CD8-positive, alpha-beta memory T cell (primary cell): ENCODE measurements around the gene ZNF343. TPM values are rescaled to one million over a fixed set of nuclear protein-coding genes. Genes with fewer than 3 reads are reported as not detected.

Experiments used
- CTCF ChIA-PET: fragments of 350-600 bp; sonication (Branson Sonifier 250); formaldehyde crosslinking; loops from one replicate; lab custom pipeline; 2021; ENCODE audit warnings: antibody characterized with exemption; lab: Charles Lee
- POLR2A ChIA-PET: fragments of 350-600 bp; sonication (Branson Sonifier 250); formaldehyde crosslinking; loops from one replicate; lab custom pipeline; 2021; ENCODE audit warnings: antibody characterized with exemption; lab: Charles Lee
- DNase-seq, 5 donors: peaks; one replicate each; pipeline versions ENCODE4 v3.0.0 to v3.0.0-alpha.2; 2020 to 2022; ENCODE audit warnings: mixed read lengths in 1 of 5
- H3K27ac ChIP-seq: one replicate; pipeline ENCODE4 v1.7.0; 2013; ENCODE audit warnings: low read depth, mild to moderate bottlenecking, low read length, moderate library complexity
- H3K27me3 ChIP-seq: 2 replicates; pipeline ENCODE4 v1.7.0; 2013; ENCODE audit warnings: low read length, mild to moderate bottlenecking; ENCODE audit not compliant: insufficient read depth, poor library complexity, severe bottlenecking
- H3K36me3 ChIP-seq: 2 replicates; pipeline ENCODE4 v1.7.0; 2013; ENCODE audit warnings: mild to moderate bottlenecking, low read length, moderate library complexity; ENCODE audit not compliant: insufficient read depth
- H3K4me1 ChIP-seq: 2 replicates; pipeline ENCODE4 v1.7.0; 2013; ENCODE audit warnings: mild to moderate bottlenecking, low read length, moderate library complexity; ENCODE audit not compliant: insufficient read depth
- H3K4me3 ChIP-seq: 2 replicates; pipeline ENCODE4 v1.7.0; 2013; ENCODE audit warnings: mild to moderate bottlenecking, low read length
- H3K9me3 ChIP-seq: 2 replicates; pipeline ENCODE4 v1.7.0; 2013; ENCODE audit warnings: mild to moderate bottlenecking, low read length
- H3K27ac Mint-ChIP-seq, 8 donors: one replicate each; pipeline ENCODE4 v1.8.0; 2020 to 2021; ENCODE audit warnings: mixed read lengths in 8 of 8, mild to moderate bottlenecking in 6 of 8, inconsistent platforms in 3 of 8, moderate library complexity in 3 of 8
- H3K27me3 Mint-ChIP-seq, 2 donors: one replicate each; pipeline ENCODE4 v1.8.0; 2020 to 2021; ENCODE audit warnings: mixed read lengths in 2 of 2, mild to moderate bottlenecking in 1 of 2, moderate library complexity in 1 of 2
- H3K36me3 Mint-ChIP-seq, 3 donors: one replicate each; pipeline ENCODE4 v1.8.0; 2020 to 2021; ENCODE audit warnings: mixed read lengths in 3 of 3, inconsistent platforms in 1 of 3, mild to moderate bottlenecking in 1 of 3
- H3K4me1 Mint-ChIP-seq, 3 donors: one replicate each; pipeline ENCODE4 v1.8.0; 2020 to 2021; ENCODE audit warnings: mixed read lengths in 3 of 3, inconsistent platforms in 1 of 3, mild to moderate bottlenecking in 1 of 3
- H3K4me3 Mint-ChIP-seq, 7 donors: one replicate each; pipeline ENCODE4 v1.8.0; 2020 to 2021; ENCODE audit warnings: mixed read lengths in 7 of 7, mild to moderate bottlenecking in 6 of 7, moderate library complexity in 4 of 7, inconsistent platforms in 2 of 7
- H3K9me3 Mint-ChIP-seq, 5 donors: one replicate each; pipeline ENCODE4 v1.8.0; 2020 to 2022; ENCODE audit warnings: mixed read lengths in 5 of 5, mild to moderate bottlenecking in 3 of 5, moderate library complexity in 2 of 5, inconsistent platforms in 1 of 5
- polyA plus RNA-seq: library from polyadenylated mRNA; unstranded; fragments of 300-500 nt; fragmentation: Illumina TruSeq; gene quantifications from one replicate; pipeline ENCODE4 v1.2.3, GENCODE V29; 2021
- total RNA-seq, 2 experiments: library from RNA; stranded (reverse); gene quantifications; one replicate each; pipeline ENCODE4 v1.2.3, GENCODE V29; 2021

The ZNF343 gene
- total and polyA plus RNA-seq, 3 experiments from 2014 or later: 4.3 to 11.3 (median 11.3) TPM

- Histone ChIP-seq H3K27me3 (no peaks in the 10 kb centered on the region), H3K9me3 (no peaks in the 10 kb centered on the region), H3K36me3 (no peaks in the 10 kb centered on the region), H3K27ac (no peak overlapping the region), H3K4me3 (no peak overlapping the region), H3K4me1 (no peaks in the 10 kb centered on the region)
- DNase-seq: no peak
- POLR2A ChIA-PET: no interaction called here
- H3K27me3 Mint-ChIP-seq: no peaks in the 10 kb centered on the region
- CTCF ChIA-PET: interaction anchor here (0.5 to 1.0 kb wide), 2 partner anchors 14 to 66 kb away, joined by 3 read pairs; no protein-coding TSS in a partner anchor
- no peak overlapping the region for H3K4me3 Mint-ChIP-seq
- H3K27ac Mint-ChIP-seq: no peak overlapping the region
- no peaks in the 10 kb centered on the region for H3K9me3 Mint-ChIP-seq
- H3K4me1 Mint-ChIP-seq: peaks cover 13 to 23% (median 14%) of the 10 kb centered on the region in 3 donors
- peaks cover 0 to 6% (median 2%) of the 10 kb centered on the region in 3 donors for H3K36me3 Mint-ChIP-seq
Measured at GRCh38 chr20:2453792-2454191, 54.9 kb downstream of the ZNF343 start.

GRCh38 chr20:2451939-2452732 lies 56.6 kb downstream of the ZNF343 start:
- no peak overlapping the region for H3K27ac Mint-ChIP-seq
- Histone ChIP-seq H3K9me3 (no peaks in the 10 kb centered on the region), H3K27ac (no peak overlapping the region), H3K4me1 (no peaks in the 10 kb centered on the region), H3K36me3 (no peaks in the 10 kb centered on the region), H3K4me3 (no peak overlapping the region), H3K27me3 (no peaks in the 10 kb centered on the region)
- CTCF ChIA-PET: interaction anchor here (0.6 to 1.5 kb wide), 4 partner anchors 15 to 102 kb away, joined by 3 to 4 read pairs (median 3); partner anchors contain the start of gene SNRPB
- no peaks in the 10 kb centered on the region for H3K27me3 Mint-ChIP-seq
- POLR2A ChIA-PET: interaction anchor here (0.6 kb wide), 1 partner anchor 1023 kb away, joined by 4 read pairs; no protein-coding TSS in a partner anchor
- H3K4me1 Mint-ChIP-seq: peaks cover 15 to 29% (median 19%) of the 10 kb centered on the region in 3 donors
- peaks cover 0 to 3% (median 2%) of the 10 kb centered on the region in 3 donors for H3K36me3 Mint-ChIP-seq
- peak; percentile 30 to 63 (median 47) for DNase-seq
- H3K9me3 Mint-ChIP-seq: peaks cover 0 to 2% (median 0%) of the 10 kb centered on the region in 5 donors
- no peak overlapping the region for H3K4me3 Mint-ChIP-seq

- DNase-seq: no peak
- CTCF ChIA-PET: interaction anchor here (0.7 to 1.5 kb wide), 2 partner anchors 15 to 101 kb away, joined by 3 to 4 read pairs; no protein-coding TSS in a partner anchor
Measured at GRCh38 chr20:2451422-2451821, 57.3 kb downstream of the ZNF343 start.

GRCh38 chr20:2449386-2449785 lies 59.3 kb downstream of the ZNF343 start:
- no peaks in the 10 kb centered on the region for H3K36me3 ChIP-seq
- no peaks in the 10 kb centered on the region for H3K4me1 ChIP-seq
- no peaks in the 10 kb centered on the region for H3K27me3 ChIP-seq
- H3K4me1 Mint-ChIP-seq: peaks cover 13 to 29% (median 19%) of the 10 kb centered on the region in 3 donors
- H3K27ac Mint-ChIP-seq: peak overlapping the region in 1 of 8 donors; percentile 6
- H3K27ac ChIP-seq: no peak overlapping the region
- ChIA-PET POLR2A (no interaction called here), CTCF (no interaction called here)
- no peaks in the 10 kb centered on the region for H3K27me3 Mint-ChIP-seq
- no peak overlapping the region for H3K4me3 ChIP-seq
- no peak for DNase-seq
- H3K36me3 Mint-ChIP-seq: peaks cover 0 to 5% (median 0%) of the 10 kb centered on the region in 3 donors
- H3K4me3 Mint-ChIP-seq: no peak overlapping the region
- peaks cover 0 to 7% (median 2%) of the 10 kb centered on the region in 5 donors for H3K9me3 Mint-ChIP-seq
- no peaks in the 10 kb centered on the region for H3K9me3 ChIP-seq

More at GRCh38 chr20:2451422-2451821, 57.3 kb downstream of the ZNF343 start:
- Histone ChIP-seq H3K27me3 (no peaks in the 10 kb centered on the region), H3K36me3 (no peaks in the 10 kb centered on the region), H3K27ac (no peak overlapping the region), H3K9me3 (no peaks in the 10 kb centered on the region), H3K4me1 (no peaks in the 10 kb centered on the region), H3K4me3 (no peak overlapping the region)
- no peak overlapping the region for H3K4me3 Mint-ChIP-seq
- H3K27ac Mint-ChIP-seq: peak overlapping the region in 1 of 8 donors; percentile 34
- peaks cover 0 to 7% (median 0%) of the 10 kb centered on the region in 5 donors for H3K9me3 Mint-ChIP-seq
- POLR2A ChIA-PET: no interaction called here
- peaks cover 0 to 5% (median 0%) of the 10 kb centered on the region in 3 donors for H3K36me3 Mint-ChIP-seq
- H3K4me1 Mint-ChIP-seq: peaks cover 15 to 29% (median 19%) of the 10 kb centered on the region in 3 donors
- no peaks in the 10 kb centered on the region for H3K27me3 Mint-ChIP-seq

- H3K4me1 ChIP-seq: no peaks in the 10 kb centered on the region
- ChIA-PET POLR2A (no interaction called here), CTCF (no interaction called here)
- H3K27ac ChIP-seq: no peak overlapping the region
- no peaks in the 10 kb centered on the region for H3K9me3 ChIP-seq
- no peak overlapping the region for H3K4me3 Mint-ChIP-seq
- H3K36me3 Mint-ChIP-seq: peaks cover 0 to 5% (median 0%) of the 10 kb centered on the region in 3 donors
- peaks cover 0 to 3% of the 10 kb centered on the region in 2 donors for H3K27me3 Mint-ChIP-seq
- peaks cover 0 to 7% (median 2%) of the 10 kb centered on the region in 5 donors for H3K9me3 Mint-ChIP-seq
- no peak overlapping the region for H3K27ac Mint-ChIP-seq
- no peak for DNase-seq
- H3K36me3 ChIP-seq: no peaks in the 10 kb centered on the region
- no peaks in the 10 kb centered on the region for H3K27me3 ChIP-seq
- H3K4me3 ChIP-seq: no peak overlapping the region
- peaks cover 13 to 29% (median 19%) of the 10 kb centered on the region in 3 donors for H3K4me1 Mint-ChIP-seq
Measured at GRCh38 chr20:2446845-2447244, 61.9 kb downstream of the ZNF343 start.

Other genes starting within 250 kb of the ZNF343 start
- gene TGM3, start 212.9 kb downstream of the ZNF343 start, total RNA-seq: not detected
- gene TGM3, start 212.9 kb downstream of the ZNF343 start, polyA plus RNA-seq: not detected
- gene TGM6, start 128.0 kb downstream of the ZNF343 start, total RNA-seq: not detected
- gene TGM6, start 128.0 kb downstream of the ZNF343 start, polyA plus RNA-seq: not detected
- 100 to 1,000 TPM; 423 to 432 TPM for gene SNRPB, start 38.1 kb downstream of the ZNF343 start, total RNA-seq
- 291 TPM for gene SNRPB, start 38.1 kb downstream of the ZNF343 start, polyA plus RNA-seq
- not detected for gene TMC2, start 27.7 kb upstream of the ZNF343 start, total RNA-seq
- gene TMC2, start 27.7 kb upstream of the ZNF343 start, polyA plus RNA-seq: not detected
- gene NOP56, start 143.7 kb upstream of the ZNF343 start, total RNA-seq: 100 to 1,000 TPM; 888 to 920 TPM
- gene NOP56, start 143.7 kb upstream of the ZNF343 start, polyA plus RNA-seq: 106 TPM
- 100 to 1,000 TPM; 138 to 145 TPM for gene IDH3B, start 155.3 kb upstream of the ZNF343 start, total RNA-seq
- 107 TPM for gene IDH3B, start 155.3 kb upstream of the ZNF343 start, polyA plus RNA-seq
- under 1 TPM; 0.66 to 0.92 TPM for gene EBF4, start 183.9 kb upstream of the ZNF343 start, total RNA-seq
- 2.0 TPM for gene EBF4, start 183.9 kb upstream of the ZNF343 start, polyA plus RNA-seq